ENCODE measurements around the gene DIS3L2. TPM values are rescaled to one million over a fixed set of nuclear protein-coding genes. Genes with fewer than 3 reads are reported as not detected.

Gene DIS3L2
- total RNA-seq, 6 donors from 2014 or later = 31.2 to 98.5 (median 50.3) TPM

- no peak overlapping the region for H3K27ac ChIP-seq
- ATAC-seq (ENCODE audit: low FRiP score in 2 of 2) (no peak), DNase-seq (no peak)
- no peaks in the 10 kb centered on the region for H3K36me3 ChIP-seq
- no peaks in the 10 kb centered on the region for H3K4me1 ChIP-seq
- H3K27me3 ChIP-seq = no peaks in the 10 kb centered on the region
- no peaks in the 10 kb centered on the region for H3K9me3 ChIP-seq
- 93 to 94% methylated on average over 4 of the region's 4 CpGs for WGBS, 2 donors
- no peak overlapping the region for H3K4me3 ChIP-seq
- TF ChIP-seq POLR2A (IDR thresholded peaks at IDR 0.05) = no peak
- no peak for TF ChIP-seq EP300 (IDR thresholded peaks at IDR 0.05)
- no peak for TF ChIP-seq POLR2AphosphoS5 (IDR thresholded peaks at IDR 0.05)
- TF ChIP-seq CTCF (IDR thresholded peaks at IDR 0.05) = no peak
Measured at GRCh38 chr2:232049350-232049749, 87.8 kb downstream of the DIS3L2 start.

GRCh38 chr2:232052591-232052990 is 91.1 kb downstream of the DIS3L2 start:
- Histone ChIP-seq H3K4me1 (no peaks in the 10 kb centered on the region), H3K27me3 (no peaks in the 10 kb centered on the region), H3K36me3 (no peaks in the 10 kb centered on the region), H3K4me3 (no peak overlapping the region), H3K27ac (no peak overlapping the region), H3K9me3 (no peaks in the 10 kb centered on the region)
- WGBS, 2 donors = 81 to 83% methylated on average over 2 of the region's 2 CpGs
- no peak for ATAC-seq (ENCODE audit: low FRiP score in 2 of 2)
- DNase-seq = no peak
- TF ChIP-seq POLR2AphosphoS5 (IDR thresholded peaks at IDR 0.05) (no peak), POLR2A (IDR thresholded peaks at IDR 0.05) (no peak), CTCF (IDR thresholded peaks at IDR 0.05) (no peak), EP300 (IDR thresholded peaks at IDR 0.05) (no peak)

- Histone ChIP-seq H3K4me3 (no peak overlapping the region), H3K9me3 (no peaks in the 10 kb centered on the region), H3K27me3 (no peaks in the 10 kb centered on the region), H3K36me3 (no peaks in the 10 kb centered on the region), H3K27ac (no peak overlapping the region), H3K4me1 (peaks cover 0 to 4% (median 0%) of the 10 kb centered on the region in 4 donors)
- DNase-seq (no peak), ATAC-seq (ENCODE audit: low FRiP score in 2 of 2) (no peak)
- 89 to 92% methylated on average over 2 of the region's 2 CpGs for WGBS, 2 donors
- TF ChIP-seq POLR2A (IDR thresholded peaks at IDR 0.05) = no peak
- no peak for TF ChIP-seq CTCF (IDR thresholded peaks at IDR 0.05)
Measured at GRCh38 chr2:232053777-232054176, 92.3 kb downstream of the DIS3L2 start.

- TF ChIP-seq CTCF (IDR thresholded peaks at IDR 0.05) = no peak
- no peak for TF ChIP-seq POLR2AphosphoS5 (IDR thresholded peaks at IDR 0.05)
- TF ChIP-seq EP300 (IDR thresholded peaks at IDR 0.05) = no peak
- no peak for TF ChIP-seq POLR2A (IDR thresholded peaks at IDR 0.05)
- H3K4me3 ChIP-seq = no peak overlapping the region
- H3K27ac ChIP-seq = no peak overlapping the region
- no peaks in the 10 kb centered on the region for H3K9me3 ChIP-seq
- WGBS, 2 donors = 74 to 79% methylated on average over 5 of the region's 5 CpGs
- no peaks in the 10 kb centered on the region for H3K36me3 ChIP-seq
- H3K27me3 ChIP-seq = no peaks in the 10 kb centered on the region
- H3K4me1 ChIP-seq = peaks cover 0 to 4% (median 0%) of the 10 kb centered on the region in 4 donors
- ATAC-seq (ENCODE audit: low FRiP score in 2 of 2) (no peak), DNase-seq (no peak)
Measured at GRCh38 chr2:232058063-232058877, 96.8 kb downstream of the DIS3L2 start.

GRCh38 chr2:232058931-232059330 is 97.4 kb downstream of the DIS3L2 start:
- Histone ChIP-seq H3K4me3 (no peak overlapping the region), H3K36me3 (no peaks in the 10 kb centered on the region), H3K27ac (no peak overlapping the region), H3K9me3 (no peaks in the 10 kb centered on the region), H3K27me3 (no peaks in the 10 kb centered on the region), H3K4me1 (peaks cover 0 to 4% (median 0%) of the 10 kb centered on the region in 4 donors)
- no peak for DNase-seq
- no peak for TF ChIP-seq POLR2AphosphoS5 (IDR thresholded peaks at IDR 0.05)
- no peak for TF ChIP-seq EP300 (IDR thresholded peaks at IDR 0.05)
- no peak for TF ChIP-seq CTCF (IDR thresholded peaks at IDR 0.05)
- no peak for TF ChIP-seq POLR2A (IDR thresholded peaks at IDR 0.05)
- no peak for ATAC-seq (ENCODE audit: low FRiP score in 2 of 2)
